NCI-H2107 treated with DMSO at 0.1 percent for 48 hours (cell line): Measurements from ENCODE around the gene SSTR3.

ENCODE experiments used
- DNase-seq: peaks from one replicate; lab custom pipeline; 2025; ENCODE audit not compliant: unreplicated experiment; lab: John Stamatoyannopoulos, UW

SSTR3 gene

DNA sequence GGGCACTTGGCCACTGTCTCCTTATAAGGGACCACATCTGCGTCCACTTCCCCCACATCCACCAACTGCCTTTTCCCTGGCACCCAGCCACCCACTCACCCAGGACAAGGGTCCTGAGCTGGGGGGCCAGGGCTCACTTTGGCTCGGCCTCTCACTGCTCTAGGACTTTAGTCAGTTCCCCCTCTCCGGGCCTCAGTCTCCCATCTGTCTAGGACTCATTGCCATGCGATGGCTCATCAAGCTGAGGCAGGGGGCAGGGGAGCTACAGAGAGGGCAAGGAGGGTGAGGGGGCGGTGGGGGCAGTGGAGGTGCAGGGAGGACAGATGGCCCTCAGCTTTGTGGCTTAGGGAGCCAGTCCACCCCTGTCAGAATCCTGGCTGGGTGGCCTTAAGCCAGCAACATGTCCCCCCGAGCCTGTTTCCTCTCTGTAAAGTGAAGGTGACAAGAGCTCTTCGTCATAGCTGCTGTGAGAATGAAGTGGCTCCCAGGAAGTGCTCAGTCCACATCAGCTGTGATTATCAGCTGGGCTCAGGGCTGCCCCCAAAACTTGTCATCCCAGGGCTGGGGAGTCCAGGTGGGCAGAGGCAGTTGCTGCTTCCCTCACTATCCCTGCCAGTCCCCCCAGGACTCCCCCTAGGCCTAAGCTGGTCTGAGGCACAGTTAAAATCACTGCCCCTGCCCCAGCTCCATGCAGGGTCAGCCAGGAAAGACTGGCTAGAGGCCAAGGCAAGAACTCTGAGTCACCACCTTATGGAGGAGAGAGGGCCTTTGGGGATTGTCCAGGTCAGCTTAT, 16.9 kb upstream of the SSTR3 start:
- DNase-seq = no peak

DNA sequence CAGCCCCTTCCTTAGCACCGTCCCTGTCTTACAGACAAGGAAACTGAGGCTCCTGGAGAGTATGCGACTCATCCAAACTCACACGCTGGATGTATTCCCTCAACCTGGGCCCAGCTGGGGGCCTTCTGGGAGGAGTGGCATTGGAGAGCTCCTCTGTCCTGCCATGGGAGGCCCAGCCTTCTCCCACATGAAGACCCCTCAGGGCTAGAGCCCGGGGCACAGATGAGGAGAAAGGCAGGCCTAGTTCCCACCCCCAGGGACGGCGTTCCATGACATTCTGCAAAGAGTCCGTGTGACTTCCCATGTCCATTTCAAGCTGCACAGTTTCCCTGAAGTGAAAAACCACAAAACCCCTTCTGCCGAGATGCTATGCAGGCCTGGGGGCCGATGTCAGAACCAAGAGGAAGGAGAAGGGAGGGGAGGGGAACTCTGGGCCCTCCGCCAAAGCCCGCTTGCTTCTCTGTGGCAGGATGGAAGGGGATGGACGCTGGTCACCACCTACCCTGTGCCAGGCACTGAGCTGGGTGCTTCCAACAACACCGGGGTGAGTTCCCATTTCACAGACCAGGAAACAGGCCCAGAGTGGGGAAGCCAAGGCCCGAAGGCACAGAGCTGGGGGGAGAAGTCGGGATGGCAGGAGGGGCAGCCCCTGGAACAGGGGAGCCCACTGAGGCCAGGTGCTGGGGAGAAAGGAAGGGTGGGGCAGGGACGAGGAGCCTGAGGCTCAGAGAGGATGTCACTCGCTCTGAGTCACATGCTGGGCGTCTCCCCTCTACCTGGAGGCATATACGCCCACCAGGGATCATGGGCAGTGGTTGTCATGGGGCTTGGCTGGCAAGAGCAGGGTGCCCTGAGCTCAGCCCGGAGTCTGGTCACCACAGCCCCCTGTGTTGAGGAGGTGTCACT, 16.1 kb upstream of the SSTR3 start:
- DNase-seq = no peak

DNA sequence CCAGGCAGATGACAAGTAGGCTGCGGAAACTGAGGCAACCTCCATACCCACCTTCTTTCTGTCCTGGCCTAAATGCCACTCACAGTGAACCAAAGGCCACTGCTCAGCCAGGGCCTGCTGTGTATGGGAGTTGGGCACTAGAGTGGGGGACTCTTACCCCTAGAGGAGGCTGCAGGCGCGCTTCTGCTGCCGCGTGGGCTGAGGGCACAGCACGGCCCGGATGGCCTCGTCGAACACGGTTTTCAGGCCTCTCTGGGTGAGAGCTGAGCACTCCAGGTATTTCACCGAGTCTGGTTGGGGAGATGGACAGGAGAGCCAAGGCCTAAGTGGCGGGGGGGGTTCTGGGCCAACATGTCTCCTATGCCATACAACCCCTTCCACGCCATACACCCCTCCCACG, 14.2 kb upstream of the SSTR3 start:
- no peak for DNase-seq

DNA sequence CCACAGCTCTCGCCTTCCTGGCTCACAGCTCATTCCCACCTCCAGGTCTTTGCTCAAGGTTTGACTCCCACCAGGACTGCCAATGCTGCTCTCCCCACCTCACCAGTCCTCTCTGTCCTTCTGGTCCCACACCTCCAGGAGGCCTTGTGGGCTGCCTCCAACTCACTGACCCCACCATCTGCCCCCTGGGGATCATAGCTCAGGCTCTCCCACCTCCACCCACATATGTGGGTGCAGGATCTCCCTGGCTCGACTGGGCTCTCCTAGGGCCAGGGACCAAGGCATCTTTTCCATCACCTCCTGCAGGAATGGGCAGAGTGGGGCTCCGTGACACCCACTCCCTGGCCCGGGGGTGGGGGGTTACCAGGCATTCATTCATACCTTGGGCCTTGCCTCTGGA, 13.8 kb upstream of the SSTR3 start:
- DNase-seq = no peak

DNA sequence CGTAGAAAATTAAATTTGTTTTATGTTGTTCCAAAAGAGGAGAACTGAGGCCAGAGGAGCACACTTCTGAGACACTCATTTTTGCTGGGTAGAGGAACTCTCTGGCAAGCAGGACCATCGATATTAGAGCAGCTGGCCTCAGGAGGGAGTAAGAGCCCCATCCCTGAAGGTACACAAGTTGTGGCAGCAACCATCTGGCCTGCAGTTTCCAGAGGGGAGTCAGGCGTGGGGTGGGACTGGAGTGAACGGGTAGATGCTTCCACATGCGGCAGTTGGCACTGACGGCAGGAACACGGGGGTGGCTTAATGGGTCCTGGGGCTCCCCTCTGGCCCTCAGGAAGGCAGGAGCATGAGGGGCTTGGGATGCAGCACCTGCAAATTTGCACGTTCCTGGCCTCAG, 13.2 kb upstream of the SSTR3 start:
- DNase-seq = no peak

DNA sequence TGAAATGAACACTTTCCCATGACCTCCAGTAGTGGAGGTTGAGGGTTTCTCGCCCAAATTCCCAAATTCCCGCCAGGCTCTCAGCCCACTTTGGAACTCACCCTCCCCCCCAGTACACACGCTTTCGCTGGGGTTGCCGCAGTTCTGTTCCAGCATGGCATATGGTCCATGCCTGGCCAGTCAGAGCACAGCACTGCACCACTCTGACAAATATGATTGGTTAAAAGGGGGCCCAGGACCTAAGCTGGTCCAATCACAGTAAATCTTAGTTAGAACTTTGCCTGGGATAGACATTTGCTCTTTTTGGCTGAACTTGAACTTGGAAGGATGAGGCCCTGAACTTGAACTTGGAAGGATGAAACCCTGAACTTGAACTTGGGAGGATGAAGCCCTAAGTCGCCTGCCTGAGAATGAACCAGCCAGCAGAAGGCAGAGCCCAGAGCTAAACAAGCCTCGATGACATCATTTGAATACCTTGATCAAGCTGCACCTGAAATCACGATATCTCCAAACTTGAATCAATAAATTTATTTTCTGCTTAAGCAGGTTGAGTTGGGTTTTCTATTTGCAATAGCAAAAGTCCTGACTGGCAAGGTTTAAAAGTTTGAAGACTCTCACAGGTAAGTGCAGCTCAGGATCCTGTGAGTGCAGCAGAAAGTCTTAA, 12.6 kb upstream of the SSTR3 start:
- no peak for DNase-seq

DNA sequence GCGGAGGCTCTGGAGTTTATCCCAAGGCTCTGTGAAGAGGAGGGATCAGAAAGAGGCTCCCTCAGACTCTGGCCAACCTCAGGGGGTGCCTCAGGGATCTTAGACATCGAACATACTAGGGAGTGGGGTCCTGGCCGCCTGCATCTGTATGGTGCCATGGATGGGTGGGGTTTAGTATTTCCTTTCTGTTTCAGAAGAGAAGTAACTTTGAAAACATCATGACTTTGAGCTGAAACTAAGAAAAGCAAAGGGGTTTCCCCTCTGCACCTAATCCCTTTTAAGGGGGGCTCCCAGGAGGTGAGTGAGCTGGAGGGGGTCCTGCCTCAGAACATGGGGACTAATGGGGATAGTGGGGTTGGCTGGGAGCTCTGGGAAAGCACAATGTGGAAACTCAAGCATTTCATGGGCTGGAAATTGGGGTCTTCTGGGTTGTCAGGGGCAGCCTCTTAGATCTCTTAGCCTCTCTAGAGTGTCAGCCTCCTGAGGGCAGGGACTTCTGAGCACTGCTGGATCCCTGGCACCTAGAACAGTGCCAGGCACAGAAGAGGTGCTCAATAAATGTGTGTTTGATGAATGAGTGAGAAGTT, 11.8 kb upstream of the SSTR3 start:
- DNase-seq = no peak

DNA sequence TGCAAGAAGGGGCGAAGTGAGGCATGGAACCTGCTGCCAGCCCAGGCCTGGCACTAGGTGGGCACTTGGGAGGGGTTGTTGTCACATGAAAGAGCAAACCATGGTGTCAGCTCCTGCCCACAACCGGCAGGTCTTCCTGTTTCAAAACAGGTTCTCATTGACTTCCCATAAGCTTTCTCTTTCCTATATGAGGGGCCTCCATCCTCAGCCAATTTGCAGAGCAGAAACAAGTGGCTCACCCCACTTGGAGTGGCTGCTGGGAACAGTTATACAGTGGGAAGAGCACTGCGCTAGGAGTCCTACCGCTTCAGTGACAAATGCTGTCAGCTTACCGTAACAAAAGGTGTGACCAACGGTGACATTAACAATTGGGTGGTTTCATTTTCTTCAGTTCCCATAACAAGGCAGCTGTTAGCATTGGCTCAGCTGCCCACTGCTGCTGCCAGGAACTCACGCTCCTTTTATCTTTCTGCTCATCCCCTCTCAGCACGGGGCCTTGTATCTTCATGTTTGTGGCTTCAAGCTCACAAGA, 10.2 kb upstream of the SSTR3 start:
- DNase-seq = no peak

DNA sequence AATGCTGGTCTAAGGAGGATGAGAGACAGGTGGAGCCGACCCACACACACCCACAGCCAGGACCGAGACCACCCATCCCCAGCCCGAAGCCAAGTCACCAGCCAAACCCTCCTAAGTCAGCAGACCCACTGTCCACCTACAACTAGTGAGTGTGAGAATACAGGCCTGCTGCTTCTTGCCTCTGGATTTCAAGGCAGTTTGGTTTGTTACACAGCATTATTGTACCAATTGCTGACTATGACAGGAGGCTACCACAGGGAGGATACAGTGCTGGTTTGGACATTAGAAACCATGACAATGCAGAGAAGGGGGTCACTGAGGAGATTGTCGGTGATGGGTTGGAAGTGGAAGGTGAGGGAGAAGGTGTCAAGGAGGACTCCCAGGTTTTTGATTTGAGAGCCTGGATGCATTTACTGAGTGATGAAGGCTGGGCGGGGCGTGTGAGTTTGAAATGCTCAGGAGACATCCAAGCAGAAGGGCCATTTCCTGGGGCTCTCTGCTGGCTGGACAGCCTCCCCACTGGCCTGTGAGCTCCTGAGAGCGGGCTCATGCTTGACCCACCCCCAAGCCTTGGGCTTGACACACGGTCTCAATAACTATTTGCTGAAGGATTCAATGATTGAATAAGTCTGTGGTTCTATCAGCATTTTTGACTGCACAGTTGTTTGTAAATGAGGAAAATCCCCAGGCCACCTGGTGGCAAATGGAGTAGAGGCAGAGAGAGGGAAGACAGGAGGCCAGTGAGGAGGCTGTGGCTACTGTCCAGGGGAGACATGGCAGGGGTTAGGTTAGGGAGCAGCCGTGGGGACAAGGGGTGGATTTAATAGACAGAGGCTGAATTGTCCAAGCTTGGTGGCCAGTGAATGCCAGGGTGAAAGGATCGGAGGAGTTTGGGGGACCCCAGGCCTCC, 9.4 kb upstream of the SSTR3 start:
- no peak for DNase-seq

DNA sequence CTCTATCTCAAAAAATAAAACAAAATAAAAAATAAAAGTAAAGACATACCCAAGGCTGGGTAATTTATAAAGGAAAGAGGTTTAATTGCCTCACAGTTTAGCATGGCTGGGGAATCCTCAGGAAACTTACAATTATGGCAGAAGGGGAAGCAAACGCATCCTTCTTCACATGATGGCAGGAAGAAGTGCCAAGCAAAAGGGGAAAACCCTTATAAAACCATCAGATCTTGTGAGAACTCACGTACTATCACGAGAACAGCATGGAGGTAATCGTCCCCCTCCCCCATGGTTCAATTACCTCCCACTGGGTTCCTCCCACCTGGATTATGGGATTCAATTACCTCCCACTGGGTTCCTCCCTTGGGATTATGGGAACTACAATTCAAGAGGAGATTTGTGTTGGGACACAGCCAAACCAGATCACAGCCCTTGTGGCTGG, 8.3 kb upstream of the SSTR3 start:
- DNase-seq = no peak

DNA sequence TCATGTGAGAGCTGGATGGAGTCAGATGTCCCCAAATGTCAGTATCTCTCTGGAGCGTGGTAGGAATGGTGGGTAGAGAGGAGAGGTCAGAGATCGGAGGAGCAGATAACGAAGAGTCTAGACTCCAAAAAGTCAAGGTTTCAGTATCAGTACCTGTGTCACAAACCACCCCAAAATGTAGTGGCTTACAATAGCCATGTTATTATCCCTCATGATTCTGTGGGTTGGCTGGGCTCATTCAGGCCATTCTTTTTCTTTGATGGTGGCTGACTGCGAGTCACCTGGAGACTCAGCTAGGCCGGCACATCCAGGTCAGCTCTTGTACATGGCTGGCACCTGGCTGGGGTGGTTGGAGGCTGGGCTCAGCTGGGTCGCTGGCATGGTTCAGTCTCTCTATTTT, 7.3 kb upstream of the SSTR3 start:
- DNase-seq = no peak

DNA sequence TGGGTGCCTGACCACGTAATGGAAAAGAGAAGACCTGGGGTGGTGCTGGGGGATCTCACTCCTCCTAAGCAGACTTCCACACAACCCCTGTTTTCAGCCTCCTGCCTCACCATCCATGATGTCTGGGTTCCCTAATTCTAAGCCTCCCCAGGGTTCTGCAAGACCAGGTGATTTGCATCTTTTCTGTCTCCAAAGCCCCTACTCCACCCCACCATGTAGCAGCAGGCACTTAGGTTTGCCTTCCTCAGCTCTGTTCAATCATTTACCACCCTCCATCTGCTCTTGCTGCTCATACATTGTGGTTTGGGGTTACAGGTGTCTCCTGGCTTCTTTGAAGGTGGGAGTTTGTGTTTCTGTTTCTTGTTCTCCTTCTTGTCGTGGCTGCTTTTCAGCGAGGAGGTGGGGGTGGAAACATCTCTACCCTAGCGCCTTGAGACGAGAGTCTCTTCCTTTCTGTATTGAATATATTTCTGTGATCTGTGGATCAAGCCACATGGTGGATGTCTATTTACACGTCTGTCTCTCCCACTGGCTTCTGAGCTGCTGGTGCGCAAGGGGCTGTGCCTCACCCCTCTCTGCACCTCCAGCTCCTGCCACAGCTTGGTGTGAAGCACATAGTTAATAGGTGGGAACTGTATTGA, 6.6 kb upstream of the SSTR3 start:
- DNase-seq = no peak

DNA sequence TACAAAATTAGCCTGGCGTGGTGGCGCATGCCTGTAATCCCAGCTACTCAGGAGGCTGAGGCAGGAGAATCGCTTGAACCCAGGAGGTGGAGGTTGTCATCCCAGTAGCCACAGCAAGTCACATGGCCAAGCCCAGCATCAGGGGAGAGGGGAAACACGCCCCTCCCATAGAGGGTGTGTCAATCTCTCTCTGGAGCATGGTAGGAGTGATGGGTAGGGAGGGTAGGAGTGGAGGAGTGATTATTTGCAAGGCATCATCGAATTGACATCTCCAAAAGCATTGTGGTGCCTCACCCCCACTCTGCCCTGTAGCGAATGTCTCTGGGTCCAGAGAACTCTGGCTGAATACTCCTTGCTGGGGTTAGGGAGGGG, 6.1 kb upstream of the SSTR3 start:
- DNase-seq = no peak

DNA sequence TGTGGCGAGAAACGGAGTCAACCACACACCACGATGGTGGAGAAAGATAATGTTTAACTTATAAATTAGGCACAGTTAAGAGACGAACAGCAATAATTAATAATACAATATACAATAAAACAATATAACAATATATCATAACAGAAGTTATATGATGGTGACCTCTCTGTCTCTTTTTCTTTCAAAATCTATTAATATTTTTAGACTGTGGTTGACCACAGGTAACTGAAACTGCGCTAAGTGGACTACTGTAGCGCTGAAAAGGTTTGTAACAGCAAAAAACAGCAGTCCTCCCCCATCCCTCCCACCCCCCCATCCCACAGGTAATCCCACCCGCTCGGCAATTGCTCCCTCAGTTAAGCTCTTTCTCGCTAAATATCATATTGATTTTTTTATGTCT, 3.6 kb upstream of the SSTR3 start:
- DNase-seq = no peak

DNA sequence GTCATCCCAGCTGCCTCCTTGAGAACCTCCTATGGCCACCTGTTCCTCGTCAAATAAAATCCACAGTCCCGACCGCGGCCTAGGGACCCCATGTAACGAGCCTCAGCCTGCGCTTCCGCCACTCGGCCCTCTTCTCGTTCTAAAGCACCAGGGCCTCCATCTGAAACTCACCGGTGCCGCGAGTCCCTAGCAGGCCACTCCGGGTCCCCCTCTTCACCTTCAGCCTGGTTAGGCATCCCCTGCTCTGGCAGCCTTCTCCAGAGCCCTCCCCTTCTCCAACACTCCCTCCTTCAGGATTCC, 2.4 kb upstream of the SSTR3 start:
- DNase-seq = no peak

DNA sequence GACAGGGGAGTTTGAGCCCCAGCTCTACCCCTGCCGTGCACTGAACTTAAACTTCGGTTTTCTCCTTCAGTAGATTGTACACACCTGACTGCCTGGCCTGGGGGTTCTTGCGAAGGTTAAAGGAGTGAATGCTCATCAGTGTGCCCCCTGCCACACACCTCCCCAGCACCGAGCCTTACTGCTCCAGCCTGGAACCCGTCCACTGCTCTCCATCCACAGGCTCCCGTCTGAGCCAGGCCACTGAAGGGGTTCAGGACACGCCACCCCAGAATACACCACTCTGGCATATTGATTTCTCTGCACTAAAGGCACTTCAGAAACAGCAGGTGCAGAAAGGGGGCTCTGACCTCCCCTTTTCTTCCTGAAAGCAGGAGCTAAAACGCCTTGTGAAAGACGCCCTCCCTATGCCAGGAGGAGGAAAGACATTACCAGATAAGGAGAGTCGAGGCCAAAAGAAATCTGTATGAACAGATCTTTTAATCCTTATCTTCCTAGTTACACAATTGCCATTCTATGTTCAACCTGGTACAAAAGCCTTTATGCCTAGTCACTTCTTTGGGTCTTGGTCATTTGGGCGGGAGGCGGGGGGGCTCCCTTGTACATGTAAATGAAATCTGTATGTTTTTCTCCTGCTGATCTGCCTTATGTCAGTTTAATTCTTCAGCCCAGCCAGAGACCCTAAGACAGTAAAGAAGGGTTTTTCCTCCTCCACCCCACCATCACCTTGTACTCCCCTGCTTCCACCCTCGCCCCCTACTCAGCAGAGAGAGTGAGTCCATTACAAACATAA, 1.9 kb upstream of the SSTR3 start:
- DNase-seq = no peak

DNA sequence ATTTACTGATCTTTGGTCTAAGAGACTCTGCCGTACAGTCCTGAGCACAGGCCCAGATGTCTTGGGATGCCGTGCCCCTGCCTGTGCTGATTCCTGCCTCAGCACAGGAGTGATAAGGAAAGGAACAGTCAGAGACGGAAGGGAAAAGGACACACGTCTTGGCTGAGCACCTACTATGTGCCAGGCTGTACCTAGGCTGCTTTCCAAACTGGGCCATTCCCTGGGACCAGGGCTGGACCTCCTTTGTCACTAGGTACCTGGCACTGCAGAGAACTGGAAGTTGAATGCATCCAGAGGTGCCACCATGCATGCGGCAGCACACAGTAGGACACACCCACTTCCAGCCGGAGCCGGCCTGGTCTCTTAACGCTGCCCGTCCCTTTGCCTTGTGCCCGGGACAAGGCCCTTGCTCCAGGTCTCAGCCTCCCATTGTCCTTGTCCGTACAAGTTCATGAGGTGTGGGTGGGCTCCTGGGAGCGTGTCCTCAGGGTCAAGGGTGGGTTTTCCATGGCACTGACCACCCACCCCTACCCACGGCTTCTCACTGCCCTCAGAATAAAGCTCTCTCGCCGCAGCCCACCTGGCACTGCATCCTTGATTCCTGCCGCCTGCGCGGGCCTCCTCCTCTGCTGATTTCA, 1.1 kb upstream of the SSTR3 start:
- no peak for DNase-seq

DNA sequence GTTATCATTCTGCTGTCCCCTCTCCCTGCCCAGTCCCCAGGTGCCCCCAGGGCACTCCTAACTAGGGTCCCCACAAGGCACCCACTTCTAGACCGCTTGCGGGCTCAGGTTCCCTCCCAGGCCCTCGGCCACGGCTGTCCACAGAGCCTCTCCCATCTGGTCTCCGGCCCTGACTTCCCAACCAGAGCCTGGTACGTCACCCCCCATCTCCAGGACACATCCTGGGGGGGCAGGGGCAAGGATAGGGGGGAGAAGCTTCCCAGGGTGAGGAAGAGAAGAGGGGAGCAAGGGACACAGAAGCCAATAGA, 457 bp downstream of the SSTR3 start:
- DNase-seq = no peak
